SK-N-SH treated with all-trans-retinoic acid at 6 μM for 48 hours (cell line): ENCODE data around the gene SRD5A3.

Experiments used
- ATAC-seq: fragments of 200-7000 bp; cut with Tn5 transposase; 3 replicates; pipeline ENCODE4 v1.9.1; 2020; ENCODE audit warnings: mild to moderate bottlenecking, moderate library complexity
- ARNTL ChIP-seq: fragments of 450-650 bp; formaldehyde crosslinking; IDR thresholded peaks from 2 replicates; pipeline ENCODE4 v1.5.0; 2020; ENCODE audit warnings: low read depth, mild to moderate bottlenecking, moderate library complexity, borderline replicate concordance
- BACH2 ChIP-seq: fragments of 250-450 bp; sonication (Bioruptor Pico); IDR thresholded peaks from 2 replicates; pipeline ENCODE4 v1.9.0; 2021; ENCODE audit warnings: mild to moderate bottlenecking, borderline replicate concordance
- CREB5 ChIP-seq: fragments of 250-450 bp; sonication (Bioruptor Pico); IDR thresholded peaks from 2 replicates; pipeline ENCODE4 v1.5.1; 2020; ENCODE audit warnings: low read depth, mild to moderate bottlenecking, moderate library complexity
- ESRRG ChIP-seq: fragments of 250-450 bp; sonication (Bioruptor Pico); IDR thresholded peaks from 2 replicates; pipeline ENCODE4 v1.6.1; 2021; ENCODE audit warnings: mild to moderate bottlenecking
- GLIS3 ChIP-seq: fragments of 250-450 bp; sonication (Bioruptor Pico); IDR thresholded peaks from 2 replicates; pipeline ENCODE4 v1.5.0; 2020; ENCODE audit warnings: mild to moderate bottlenecking, moderate library complexity
- ISL1 ChIP-seq: fragments of 250-450 bp; sonication (Bioruptor Pico); IDR thresholded peaks from 2 replicates; pipeline ENCODE4 v2.1.2; 2022; ENCODE audit warnings: mild to moderate bottlenecking, moderate library complexity
- OSR1 ChIP-seq: fragments of 250-450 bp; sonication (Bioruptor Pico); IDR thresholded peaks from 2 replicates; pipeline ENCODE4 v1.8.0; 2022; ENCODE audit warnings: moderate library complexity, mild to moderate bottlenecking, inconsistent platforms
- PATZ1 ChIP-seq: fragments of 250-450 bp; sonication (Bioruptor Pico); IDR thresholded peaks from 2 replicates; pipeline ENCODE4 v1.8.0; 2020; ENCODE audit warnings: mild to moderate bottlenecking, moderate library complexity, borderline replicate concordance
- PPARA ChIP-seq: fragments of 250-450 bp; sonication (Bioruptor Pico); IDR thresholded peaks from 2 replicates; pipeline ENCODE4 v1.5.0; 2020; ENCODE audit warnings: mild to moderate bottlenecking, borderline replicate concordance
- RARB ChIP-seq: fragments of 250-450 bp; sonication (Bioruptor Pico); IDR thresholded peaks from 2 replicates; pipeline ENCODE4 v1.8.0; 2021; ENCODE audit warnings: mild to moderate bottlenecking, moderate library complexity
- SNAI2 ChIP-seq: fragments of 250-450 bp; sonication (Bioruptor Pico); IDR thresholded peaks from 2 replicates; pipeline ENCODE4 v1.5.0; 2020; ENCODE audit warnings: mild to moderate bottlenecking, moderate library complexity
- TCF4 ChIP-seq: fragments of 250-450 bp; sonication (Bioruptor Pico); IDR thresholded peaks from 2 replicates; pipeline ENCODE4 v1.8.0; 2021; ENCODE audit warnings: mild to moderate bottlenecking, moderate library complexity, borderline replicate concordance
- TOX ChIP-seq: fragments of 250-450 bp; sonication (Bioruptor Pico); IDR thresholded peaks from 2 replicates; pipeline ENCODE4 v1.8.0; 2021; ENCODE audit warnings: mild to moderate bottlenecking, moderate library complexity, borderline replicate concordance
- TSHZ2 ChIP-seq: fragments of 250-450 bp; sonication (Bioruptor Pico); IDR thresholded peaks from 2 replicates; pipeline ENCODE4 v1.5.0; 2020; ENCODE audit warnings: mild to moderate bottlenecking, moderate library complexity
- ZC3H10 ChIP-seq: fragments of 250-450 bp; sonication (Bioruptor Pico); IDR thresholded peaks from 2 replicates; pipeline ENCODE4 v1.5.1; 2021; ENCODE audit warnings: mild to moderate bottlenecking, moderate library complexity
- ZFP3 ChIP-seq: fragments of 250-450 bp; sonication (Bioruptor Pico); IDR thresholded peaks from 2 replicates; pipeline ENCODE4 v1.5.0; 2020; ENCODE audit warnings: mild to moderate bottlenecking, moderate library complexity
- ZFP30 ChIP-seq: fragments of 450-650 bp; formaldehyde crosslinking; IDR thresholded peaks from 2 replicates; pipeline ENCODE4 v1.5.0; 2022; ENCODE audit warnings: mild to moderate bottlenecking, moderate library complexity
- ZNF565 ChIP-seq: fragments of 450-650 bp; formaldehyde crosslinking; conservative IDR thresholded peaks from 2 replicates; pipeline ENCODE4 v1.5.0; 2020; ENCODE audit warnings: low read depth, mild to moderate bottlenecking, moderate library complexity
- ZNF70 ChIP-seq: fragments of 450-650 bp; formaldehyde crosslinking; IDR thresholded peaks from 2 replicates; pipeline ENCODE4 v1.5.0; 2020; ENCODE audit warnings: mild to moderate bottlenecking, moderate library complexity
- ZNF8 ChIP-seq: fragments of 450-650 bp; formaldehyde crosslinking; IDR thresholded peaks from 2 replicates; pipeline ENCODE4 v1.5.0; 2020; ENCODE audit warnings: mild to moderate bottlenecking, moderate library complexity
- TF ChIP-seq, protein P1 (sequence below): fragments of 250-450 bp; sonication (Bioruptor Pico); IDR thresholded peaks from 2 replicates; pipeline ENCODE4 v1.5.1; 2021; ENCODE audit warnings: mild to moderate bottlenecking, moderate library complexity
- TF ChIP-seq, protein P2 (sequence below): fragments of 250-450 bp; sonication (Bioruptor Pico); IDR thresholded peaks from 2 replicates; pipeline ENCODE4 v1.8.0; 2021; ENCODE audit warnings: low read depth, mild to moderate bottlenecking, moderate library complexity, borderline replicate concordance

Gene SRD5A3

DNA sequence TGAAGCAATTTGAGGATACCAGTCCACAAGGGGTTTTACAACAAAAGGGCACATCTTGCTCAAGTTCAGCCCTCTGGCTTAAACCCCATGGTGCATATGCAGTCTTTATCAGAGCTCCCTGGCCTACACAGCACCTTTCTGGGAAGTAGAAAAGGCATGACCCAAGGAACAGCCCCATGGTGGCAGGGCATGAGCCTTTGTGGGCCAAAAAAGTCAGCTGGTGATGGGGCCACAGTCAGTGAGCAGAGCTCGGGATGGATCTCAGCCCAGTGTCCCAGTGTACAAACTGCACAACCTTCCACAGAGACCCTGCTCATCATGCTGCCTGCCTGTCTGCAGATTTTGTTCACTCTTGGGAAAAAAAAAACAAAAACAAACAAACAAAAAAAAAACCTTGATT lies 27.4 kb downstream of the SRD5A3 start:
- no peak for TF ChIP-seq ZNF565 (CRISPR knock-in tag)
- ATAC-seq: no peak

- TF ChIP-seq PPARA (CRISPR knock-in tag): no peak
- TF ChIP-seq TCF4 (CRISPR knock-in tag): no peak
- TF ChIP-seq ZNF8 (CRISPR knock-in tag): no peak
- TF ChIP-seq SNAI2 (CRISPR knock-in tag): no peak
- TF ChIP-seq ISL1 (CRISPR knock-in tag): no peak
- TF ChIP-seq, protein P1, sequence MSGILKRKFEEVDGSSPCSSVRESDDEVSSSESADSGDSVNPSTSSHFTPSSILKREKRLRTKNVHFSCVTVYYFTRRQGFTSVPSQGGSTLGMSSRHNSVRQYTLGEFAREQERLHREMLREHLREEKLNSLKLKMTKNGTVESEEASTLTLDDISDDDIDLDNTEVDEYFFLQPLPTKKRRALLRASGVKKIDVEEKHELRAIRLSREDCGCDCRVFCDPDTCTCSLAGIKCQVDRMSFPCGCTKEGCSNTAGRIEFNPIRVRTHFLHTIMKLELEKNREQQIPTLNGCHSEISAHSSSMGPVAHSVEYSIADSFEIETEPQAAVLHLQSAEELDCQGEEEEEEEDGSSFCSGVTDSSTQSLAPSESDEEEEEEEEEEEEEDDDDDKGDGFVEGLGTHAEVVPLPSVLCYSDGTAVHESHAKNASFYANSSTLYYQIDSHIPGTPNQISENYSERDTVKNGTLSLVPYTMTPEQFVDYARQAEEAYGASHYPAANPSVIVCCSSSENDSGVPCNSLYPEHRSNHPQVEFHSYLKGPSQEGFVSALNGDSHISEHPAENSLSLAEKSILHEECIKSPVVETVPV: no peak
- TF ChIP-seq ARNTL: no peak
- TF ChIP-seq TSHZ2 (CRISPR knock-in tag): no peak
- no peak for TF ChIP-seq ZC3H10
- TF ChIP-seq ZFP30 (CRISPR knock-in tag): no peak
- no peak for TF ChIP-seq TOX (CRISPR knock-in tag)
- TF ChIP-seq, protein P2, sequence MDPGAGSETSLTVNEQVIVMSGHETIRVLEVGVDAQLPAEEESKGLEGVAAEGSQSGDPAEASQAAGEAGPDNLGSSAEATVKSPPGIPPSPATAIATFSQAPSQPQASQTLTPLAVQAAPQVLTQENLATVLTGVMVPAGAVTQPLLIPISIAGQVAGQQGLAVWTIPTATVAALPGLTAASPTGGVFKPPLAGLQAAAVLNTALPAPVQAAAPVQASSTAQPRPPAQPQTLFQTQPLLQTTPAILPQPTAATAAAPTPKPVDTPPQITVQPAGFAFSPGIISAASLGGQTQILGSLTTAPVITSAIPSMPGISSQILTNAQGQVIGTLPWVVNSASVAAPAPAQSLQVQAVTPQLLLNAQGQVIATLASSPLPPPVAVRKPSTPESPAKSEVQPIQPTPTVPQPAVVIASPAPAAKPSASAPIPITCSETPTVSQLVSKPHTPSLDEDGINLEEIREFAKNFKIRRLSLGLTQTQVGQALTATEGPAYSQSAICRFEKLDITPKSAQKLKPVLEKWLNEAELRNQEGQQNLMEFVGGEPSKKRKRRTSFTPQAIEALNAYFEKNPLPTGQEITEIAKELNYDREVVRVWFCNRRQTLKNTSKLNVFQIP (CRISPR knock-in tag): no peak
- no peak for TF ChIP-seq OSR1 (CRISPR knock-in tag)
- no peak for TF ChIP-seq ZFP3 (CRISPR knock-in tag)
- TF ChIP-seq RARB (CRISPR knock-in tag): no peak
- no peak for ATAC-seq
Measured at GRCh38 chr4:55376698-55377097, 30.7 kb downstream of the SRD5A3 start.

DNA sequence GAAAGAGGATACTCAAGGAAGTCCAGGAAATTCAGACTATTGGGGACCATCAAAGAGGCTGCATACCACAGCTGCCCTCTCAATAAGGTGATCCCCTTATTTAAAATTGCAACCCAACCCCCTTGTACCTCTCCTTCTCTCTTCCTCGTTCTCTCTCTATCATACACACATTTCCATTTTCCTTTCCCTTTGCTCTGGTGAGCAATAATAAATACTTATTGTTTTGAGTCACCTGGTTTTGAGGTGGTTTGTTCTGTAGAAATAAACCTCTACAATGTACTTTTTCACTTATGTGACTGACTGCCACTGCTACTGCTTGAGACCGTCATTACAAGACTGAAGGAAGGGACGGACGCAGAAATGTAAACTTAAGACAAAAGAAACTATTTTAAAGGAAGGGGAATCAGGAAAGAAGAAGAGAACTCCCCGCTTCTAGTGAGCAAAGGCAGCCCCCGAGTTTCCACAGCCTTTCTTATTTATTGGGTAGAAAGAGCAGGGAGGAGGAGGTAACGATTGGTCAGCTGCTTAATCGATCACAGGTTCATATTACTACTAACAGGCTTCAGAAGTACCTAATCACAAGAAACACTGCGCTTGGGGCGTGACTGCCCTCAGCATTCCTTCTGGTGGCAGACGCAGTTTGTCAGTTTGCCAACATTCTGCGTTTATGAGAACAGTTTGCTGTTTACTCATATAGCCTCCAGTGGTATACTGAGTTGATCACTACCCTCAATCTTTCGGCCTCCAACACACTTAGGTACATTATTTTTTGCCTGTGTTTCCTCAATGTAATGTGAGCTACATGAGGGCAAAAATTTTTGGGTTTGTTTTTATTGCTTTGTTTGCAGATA lies 32.8 kb downstream of the SRD5A3 start:
- TF ChIP-seq GLIS3 (CRISPR knock-in tag) (no peak), TCF4 (CRISPR knock-in tag) (no peak), PATZ1 (CRISPR knock-in tag) (no peak), ZNF70 (CRISPR knock-in tag) (no peak), TOX (CRISPR knock-in tag) (no peak), RARB (CRISPR knock-in tag) (no peak), BACH2 (CRISPR knock-in tag) (no peak), ZNF565 (CRISPR knock-in tag) (no peak), ZC3H10 (no peak), ZFP3 (CRISPR knock-in tag) (no peak), ZNF8 (CRISPR knock-in tag) (no peak), SNAI2 (CRISPR knock-in tag) (no peak), PPARA (CRISPR knock-in tag) (no peak), CREB5 (CRISPR knock-in tag) (no peak), ESRRG (no peak), OSR1 (CRISPR knock-in tag) (no peak)
- TF ChIP-seq, protein P2 (CRISPR knock-in tag): no peak
- TF ChIP-seq, protein P1: no peak
- no peak for ATAC-seq
